GM18517 (cell line): Measurements from ENCODE around the gene TOMM40.
"Not testable (repeated sequence)": the region's sequence is repeated elsewhere in the genome, so short reads cannot be mapped to it uniquely, and the experiment has no call there.

Experiments used
- ATAC-seq: cut with Tn5 transposase; IDR thresholded peaks from one replicate; pipeline ENCODE4 v1.9.1; 2021; ENCODE audit warnings: mild to moderate bottlenecking, moderate library complexity; ENCODE audit not compliant: unreplicated experiment

The TOMM40 gene

DNA sequence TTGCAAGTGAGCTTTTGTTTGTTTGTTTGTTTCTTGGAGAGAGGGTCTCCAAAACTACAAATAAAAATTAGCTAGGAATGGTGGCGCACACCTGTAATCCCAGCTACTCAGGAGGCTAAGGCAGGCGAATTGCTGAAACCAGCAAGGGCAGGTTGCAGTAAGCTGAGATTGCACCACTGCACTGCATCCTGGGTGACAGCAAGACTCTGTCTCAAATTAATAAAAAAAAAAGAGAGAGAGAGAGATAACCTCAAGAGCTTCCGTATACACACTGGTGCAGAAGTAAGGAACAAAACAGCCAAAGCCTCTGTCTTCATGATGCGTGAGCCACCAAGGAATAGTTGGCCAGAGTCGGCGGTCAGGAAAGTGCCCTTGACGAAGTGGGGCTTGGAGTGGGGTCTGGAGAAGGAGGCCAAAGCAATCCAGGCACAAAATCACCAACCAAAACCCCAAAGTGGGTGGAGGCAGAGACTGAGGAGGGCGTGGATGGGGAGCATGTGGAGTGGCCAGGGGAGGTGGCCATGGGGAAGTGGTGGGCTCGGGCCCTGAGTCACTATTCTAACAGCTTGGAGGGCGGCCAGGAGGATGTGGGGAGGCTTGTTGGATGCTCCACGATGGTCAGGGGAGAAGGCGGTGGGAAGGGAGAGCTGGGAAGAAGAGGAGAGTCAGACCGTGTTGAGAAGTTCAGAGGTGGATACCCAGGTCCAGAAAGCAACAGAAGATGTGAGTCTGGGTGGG, 21.2 kb upstream of the TOMM40 start:
- ATAC-seq = no peak

DNA sequence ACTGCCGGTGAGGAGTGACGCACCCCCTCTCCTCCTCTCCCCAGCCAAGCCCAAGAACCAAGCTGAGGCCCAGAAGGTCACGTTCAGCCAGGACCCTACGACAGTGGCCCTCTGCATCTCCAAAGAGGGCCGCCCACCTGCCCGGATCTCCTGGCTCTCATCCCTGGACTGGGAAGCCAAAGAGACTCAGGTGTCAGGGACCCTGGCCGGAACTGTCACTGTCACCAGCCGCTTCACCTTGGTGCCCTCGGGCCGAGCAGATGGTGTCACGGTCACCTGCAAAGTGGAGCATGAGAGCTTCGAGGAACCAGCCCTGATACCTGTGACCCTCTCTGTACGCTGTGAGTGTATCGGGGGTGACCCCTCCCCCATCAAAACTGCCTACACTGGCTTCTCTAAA, 19.2 kb upstream of the TOMM40 start:
- no peak for ATAC-seq

GRCh38 chr19:44872661-44873060, 18.4 kb upstream of the TOMM40 start:
- no peak for ATAC-seq

DNA sequence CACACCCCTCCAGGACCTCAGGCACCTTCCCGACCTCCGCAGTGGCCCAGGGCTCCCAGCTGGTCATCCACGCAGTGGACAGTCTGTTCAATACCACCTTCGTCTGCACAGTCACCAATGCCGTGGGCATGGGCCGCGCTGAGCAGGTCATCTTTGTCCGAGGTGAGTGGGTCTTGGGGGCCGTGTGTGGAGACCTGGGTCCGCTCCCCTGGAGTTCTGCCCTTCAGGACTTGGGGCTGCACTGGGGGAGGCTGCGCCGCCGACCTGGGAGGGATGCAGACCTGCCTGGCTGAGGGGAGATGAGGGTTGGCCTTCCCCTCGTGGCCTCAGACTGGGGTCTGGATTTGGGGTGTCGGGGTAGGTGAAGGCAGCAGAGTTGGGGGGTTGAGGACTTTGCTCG, 16.7 kb upstream of the TOMM40 start:
- no peak for ATAC-seq

- no peak for ATAC-seq
Observed at GRCh38 chr19:44875666-44876451, 15.2 kb upstream of the TOMM40 start.

DNA sequence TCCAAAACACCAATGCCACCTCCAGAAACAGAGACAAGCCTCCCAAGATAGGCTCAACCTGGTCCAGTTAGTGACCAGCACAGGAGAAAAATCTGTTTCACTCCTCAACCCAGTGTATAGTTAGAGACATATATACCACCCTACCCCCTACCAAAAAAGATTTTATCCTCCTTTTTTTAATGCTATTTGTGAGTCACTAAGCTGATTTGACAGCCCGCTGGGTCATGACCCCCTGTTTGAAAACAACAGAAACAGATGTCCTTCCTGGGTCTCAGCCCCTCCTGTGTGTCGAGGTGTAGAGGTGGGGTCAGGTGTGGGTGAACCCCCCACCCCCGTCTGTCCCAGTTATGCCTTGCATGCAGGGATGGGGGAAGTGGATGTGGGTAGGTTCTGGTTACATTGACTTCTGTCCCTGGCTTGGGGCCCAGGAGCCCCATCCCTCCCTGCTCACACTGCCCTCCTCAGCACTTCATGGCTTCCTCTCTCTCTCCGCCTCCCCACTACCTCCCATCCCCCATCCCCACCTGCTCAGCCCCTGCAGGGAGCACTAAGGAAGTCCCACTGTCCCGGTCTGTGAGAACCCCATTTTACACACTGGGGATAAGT, 14.0 kb upstream of the TOMM40 start:
- ATAC-seq = no peak

DNA sequence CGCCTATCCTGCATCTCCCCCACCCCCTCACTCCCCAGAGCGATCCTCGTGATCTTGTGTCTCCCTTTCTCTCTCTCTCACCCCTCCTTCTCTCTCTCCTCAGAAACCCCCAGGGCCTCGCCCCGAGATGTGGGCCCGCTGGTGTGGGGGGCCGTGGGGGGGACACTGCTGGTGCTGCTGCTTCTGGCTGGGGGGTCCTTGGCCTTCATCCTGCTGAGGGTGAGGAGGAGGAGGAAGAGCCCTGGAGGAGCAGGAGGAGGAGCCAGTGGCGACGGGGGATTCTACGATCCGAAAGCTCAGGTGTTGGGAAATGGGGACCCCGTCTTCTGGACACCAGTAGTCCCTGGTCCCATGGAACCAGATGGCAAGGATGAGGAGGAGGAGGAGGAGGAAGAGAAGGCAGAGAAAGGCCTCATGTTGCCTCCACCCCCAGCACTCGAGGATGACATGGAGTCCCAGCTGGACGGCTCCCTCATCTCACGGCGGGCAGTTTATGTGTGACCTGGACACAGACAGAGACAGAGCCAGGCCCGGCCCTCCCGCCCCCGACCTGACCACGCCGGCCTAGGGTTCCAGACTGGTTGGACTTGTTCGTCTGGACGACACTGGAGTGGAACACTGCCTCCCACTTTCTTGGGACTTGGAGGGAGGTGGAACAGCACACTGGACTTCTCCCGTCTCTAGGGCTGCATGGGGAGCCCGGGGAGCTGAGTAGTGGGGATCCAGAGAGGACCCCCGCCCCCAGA, 12.8 kb upstream of the TOMM40 start:
- ATAC-seq = no peak

- ATAC-seq = no peak
Observed at GRCh38 chr19:44879309-44880065, 11.6 kb upstream of the TOMM40 start.

- no peak for ATAC-seq
Observed at GRCh38 chr19:44882063-44882462, 9.0 kb upstream of the TOMM40 start.

DNA sequence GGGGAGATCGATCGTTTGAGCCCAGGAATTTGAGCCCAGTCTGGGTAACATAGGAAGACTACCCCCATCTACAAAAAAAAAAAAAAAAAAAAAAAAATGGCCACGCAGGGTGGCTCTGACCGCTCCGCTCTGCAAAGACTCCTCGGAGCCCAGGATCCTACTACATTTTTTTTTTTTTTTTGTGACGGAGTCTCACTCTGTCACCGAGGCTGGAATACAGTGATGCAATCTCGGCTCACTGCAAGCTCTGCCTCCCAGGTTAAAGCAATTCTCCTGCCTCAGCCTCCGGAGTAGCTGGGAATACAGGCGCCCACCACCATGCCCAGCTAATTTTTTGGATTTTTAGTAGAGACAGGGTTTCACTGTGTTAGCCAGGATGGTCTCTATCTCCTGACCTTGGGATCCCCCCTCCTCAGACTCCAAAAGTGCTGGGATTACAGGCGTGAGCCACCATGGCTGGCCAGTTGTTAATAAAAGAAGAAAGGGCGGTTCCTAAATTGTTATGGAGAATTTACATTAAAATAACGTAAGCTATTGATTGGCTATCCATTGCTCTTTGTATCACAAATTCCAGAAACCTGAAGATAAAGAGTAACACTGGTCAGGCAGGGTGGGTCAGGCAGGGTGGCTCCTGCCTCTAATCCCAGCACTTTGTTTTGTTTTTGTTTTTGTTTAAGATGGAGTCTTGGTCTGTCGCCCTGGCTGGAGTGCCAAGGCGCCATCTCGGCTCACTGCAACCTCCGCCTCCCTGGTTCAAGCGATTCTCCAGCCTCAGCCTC, 8.2 kb upstream of the TOMM40 start:
- not testable (repeated sequence) for ATAC-seq

DNA sequence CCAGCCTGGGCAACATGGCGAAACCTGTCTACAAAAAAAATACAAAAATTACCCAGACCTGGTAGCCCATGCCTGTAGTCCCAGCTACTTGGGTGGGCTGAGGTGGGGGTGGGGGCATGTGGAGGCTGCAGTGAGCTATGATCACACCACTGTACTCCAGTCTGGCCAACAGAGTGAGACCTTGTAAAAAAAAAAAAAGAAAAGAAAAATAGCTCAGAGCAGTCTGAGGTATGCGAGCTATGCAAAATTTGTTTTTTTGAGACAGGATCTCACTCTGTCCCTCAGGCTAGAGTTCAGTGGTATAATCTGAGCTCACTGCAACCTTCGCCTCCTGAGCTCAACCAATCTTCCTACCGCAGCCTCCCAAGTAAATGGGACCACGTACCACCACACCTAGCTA, 7.1 kb upstream of the TOMM40 start:
- ATAC-seq = no peak

- ATAC-seq = no peak
Observed at GRCh38 chr19:44884566-44884965, 6.5 kb upstream of the TOMM40 start.

- ATAC-seq = no peak
Observed at GRCh38 chr19:44886141-44886540, 4.9 kb upstream of the TOMM40 start.

DNA sequence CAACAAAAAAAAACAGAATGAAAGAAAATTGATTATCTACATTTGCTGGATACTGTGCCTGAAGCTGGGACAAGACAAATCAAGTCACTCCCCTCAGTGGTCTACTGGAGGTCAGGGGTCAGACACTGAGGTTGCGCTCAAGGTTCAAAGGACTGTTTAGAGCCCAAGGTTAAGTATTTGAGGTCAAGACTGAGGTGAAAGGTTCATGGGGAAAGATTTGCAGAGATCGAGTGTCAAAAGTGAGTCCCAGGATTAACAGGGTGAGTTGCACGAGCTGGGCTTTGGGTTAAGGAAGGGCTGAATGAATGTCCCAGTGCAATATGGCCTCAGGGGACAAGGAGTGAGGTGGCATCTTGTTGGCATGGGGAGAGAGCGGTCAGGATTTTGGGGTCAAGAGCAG, 3.4 kb upstream of the TOMM40 start:
- ATAC-seq = no peak

DNA sequence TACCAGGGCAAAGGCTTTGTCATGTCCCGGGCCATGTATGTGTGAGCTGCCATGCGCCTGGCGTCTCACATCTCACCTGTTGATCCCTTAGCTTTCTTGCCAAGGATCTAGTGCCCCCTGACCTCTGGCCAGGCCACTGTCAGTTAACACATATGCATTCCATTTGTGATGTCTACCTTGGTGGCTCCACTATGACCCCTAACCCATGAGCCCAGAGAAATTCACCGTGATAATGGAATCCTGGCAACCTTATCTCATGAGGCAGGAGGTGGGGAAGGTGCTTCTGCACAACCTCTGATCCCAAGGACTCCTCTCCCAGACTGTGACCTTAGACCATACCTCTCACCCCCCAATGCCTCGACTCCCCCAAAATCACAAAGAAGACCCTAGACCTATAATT, 2.7 kb upstream of the TOMM40 start:
- ATAC-seq = not testable (repeated sequence)

- ATAC-seq = no peak
Observed at GRCh38 chr19:44889830-44890365, 1.2 kb upstream of the TOMM40 start.

- peak; percentile 82 for ATAC-seq
Observed at GRCh38 chr19:44890366-44891015, 563 bp upstream of the TOMM40 start.

DNA sequence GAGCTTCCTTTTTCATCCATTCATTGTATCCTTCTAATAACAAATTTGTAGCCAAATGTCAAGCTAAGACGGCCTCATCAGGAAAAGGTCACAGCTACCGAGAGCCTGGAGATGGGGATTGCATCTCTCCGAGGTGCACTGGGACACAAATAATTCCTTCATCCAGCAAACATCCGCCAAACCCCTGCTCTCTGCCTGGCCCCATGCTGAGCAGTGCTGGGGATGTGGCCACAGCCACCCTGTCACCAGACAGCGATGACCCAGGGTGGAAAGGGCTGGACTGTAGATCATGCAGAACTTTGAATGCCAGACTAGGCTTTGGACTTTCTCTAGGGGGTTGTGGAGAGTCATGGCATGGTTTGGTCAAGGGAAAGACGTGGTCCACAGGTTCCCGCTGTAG, 1.9 kb downstream of the TOMM40 start:
- ATAC-seq = no peak
